A172 (cell line): ENCODE measurements around the gene ACAN. TPM values are rescaled to one million over a fixed set of nuclear protein-coding genes. Genes with fewer than 3 reads are reported as not detected.

Experiments
- DNase-seq: peaks from one replicate; pipeline ENCODE4 v3.0.0-alpha.2; 2015; ENCODE audit warnings: low spot score
- total RNA-seq: library from RNA; depleted of rRNA; stranded (reverse); fragments of >200 nt; shearing (Covaris generic); gene quantifications from 2 replicates; pipeline ENCODE4 v1.2.3, GENCODE V29; 2014; rRNA removed

ACAN gene
- total RNA-seq: not detected in 2 replicates

- DNase-seq: no peak
Observed at GRCh38 chr15:88803241-88803919, at the start of gene ACAN. TSS of gene ACAN (plus strand) at chr15:88803436. CDS start at chr15:88836207, 32,771 bp downstream.

GRCh38 chr15:88756521-88756920, 46.7 kb upstream of the ACAN start:
- DNase-seq: no peak

- no peak for DNase-seq
Observed at GRCh38 chr15:88756921-88757320, 46.3 kb upstream of the ACAN start.

GRCh38 chr15:88759872-88760271, 43.4 kb upstream of the ACAN start:
- DNase-seq: no peak

- no peak for DNase-seq
Observed at GRCh38 chr15:88764448-88764847, 38.8 kb upstream of the ACAN start.

- no peak for DNase-seq
Observed at GRCh38 chr15:88765212-88765611, 38.0 kb upstream of the ACAN start.

GRCh38 chr15:88769161-88769971, 33.9 kb upstream of the ACAN start:
- DNase-seq: no peak

- DNase-seq: no peak
Observed at GRCh38 chr15:88775776-88776175, 27.5 kb upstream of the ACAN start.

GRCh38 chr15:88776646-88777045, 26.6 kb upstream of the ACAN start:
- no peak for DNase-seq

GRCh38 chr15:88779944-88780343, 23.3 kb upstream of the ACAN start:
- no peak for DNase-seq

- DNase-seq: no peak
Observed at GRCh38 chr15:88782465-88782864, 20.8 kb upstream of the ACAN start.

GRCh38 chr15:88785217-88785616, 18.0 kb upstream of the ACAN start:
- DNase-seq: no peak

- no peak for DNase-seq
Observed at GRCh38 chr15:88788036-88788435, 15.2 kb upstream of the ACAN start.

- no peak for DNase-seq
Observed at GRCh38 chr15:88788816-88789215, 14.4 kb upstream of the ACAN start.

GRCh38 chr15:88790486-88790885, 12.8 kb upstream of the ACAN start:
- no peak for DNase-seq

GRCh38 chr15:88791637-88792036, 11.6 kb upstream of the ACAN start:
- no peak for DNase-seq

GRCh38 chr15:88792342-88793282, 10.6 kb upstream of the ACAN start:
- DNase-seq: no peak

- no peak for DNase-seq
Observed at GRCh38 chr15:88794001-88794400, 9.2 kb upstream of the ACAN start.

- DNase-seq: no peak
Observed at GRCh38 chr15:88797663-88798339, 5.4 kb upstream of the ACAN start.

GRCh38 chr15:88799341-88799740, 3.9 kb upstream of the ACAN start:
- no peak for DNase-seq

- peak; percentile 70 for DNase-seq
Observed at GRCh38 chr15:88800026-88800425, 3.2 kb upstream of the ACAN start.

- DNase-seq: no peak
Observed at GRCh38 chr15:88800738-88801137, 2.5 kb upstream of the ACAN start.
